ENCODE data around the gene DCAF6.

DCAF6 gene

DNA sequence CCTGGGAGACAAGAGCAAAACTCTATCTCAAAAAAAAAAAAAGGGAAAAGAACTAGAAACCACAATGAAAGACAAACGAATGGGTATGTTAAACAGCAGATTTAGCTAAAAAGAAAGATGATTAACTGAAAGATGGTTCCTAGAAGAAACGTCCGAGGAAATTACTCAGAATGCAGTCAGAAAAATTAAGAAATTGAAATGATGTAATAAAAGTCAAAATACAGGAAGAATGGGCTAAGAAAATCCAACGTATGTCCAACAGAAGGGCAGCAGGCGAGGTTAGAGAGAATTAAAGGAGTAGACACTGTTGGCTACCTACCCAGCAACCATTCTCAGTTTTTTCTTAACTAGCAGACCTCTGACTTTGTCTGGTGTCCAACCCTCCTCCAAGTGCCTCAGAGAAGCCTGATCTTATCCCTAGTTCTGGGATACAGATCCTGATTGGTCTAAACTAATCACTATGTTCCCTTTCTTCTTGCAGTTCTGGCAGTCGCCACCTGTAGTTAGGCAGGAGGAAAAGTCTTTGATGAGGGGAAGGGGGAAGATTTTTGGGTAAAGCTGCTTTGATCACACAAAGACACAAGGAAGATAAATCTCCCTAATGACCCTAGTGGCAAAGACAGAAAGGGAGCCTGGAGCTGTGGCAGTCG is 174.5 kb downstream of the DCAF6 start:
- H3K27ac ChIP-seq (replicated peaks; ENCODE audit: low read length), result no peak overlapping the region
- no peak overlapping the region for H2BK120ac ChIP-seq (ENCODE audit: low read depth, low read length)
- H2BK15ac ChIP-seq (ENCODE audit: low read length), result no peak overlapping the region

DNA sequence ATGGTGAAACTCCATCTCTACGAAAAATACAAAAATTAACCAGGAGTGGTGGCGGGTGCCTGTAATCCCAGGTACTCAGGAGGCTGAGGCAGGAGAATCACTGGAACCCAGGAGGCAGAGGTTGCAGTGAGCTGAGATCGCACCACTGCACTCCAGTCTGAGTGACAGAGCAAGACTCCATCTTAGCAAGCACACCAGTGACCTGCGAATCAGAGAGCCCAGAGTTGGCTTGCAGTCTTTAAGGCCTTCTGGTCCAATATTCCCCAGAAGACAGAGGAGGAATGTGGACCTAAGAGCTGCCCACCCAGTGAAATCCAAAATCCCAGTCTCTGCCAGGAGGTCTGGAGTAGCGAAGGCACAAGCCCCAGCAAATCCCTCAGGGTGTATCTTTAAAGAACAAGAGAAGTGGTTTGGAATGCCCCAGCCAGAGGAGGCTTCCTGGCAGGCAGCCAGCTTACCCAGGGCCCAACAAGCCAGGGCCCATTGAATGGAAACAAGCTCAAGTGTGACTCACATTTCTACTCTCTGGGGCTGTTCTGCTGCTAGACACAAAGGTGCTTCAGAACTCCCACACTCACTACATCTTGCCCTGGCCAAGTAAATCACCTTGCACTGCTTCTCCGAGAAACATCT is 176.3 kb downstream of the DCAF6 start:
- Histone ChIP-seq H3K27me3 (ENCODE audit: control insufficient read depth in 3 of 3, insufficient read depth in 3 of 3, low read depth in 1 of 3, low read length in 3 of 3) (no peaks in the 10 kb centered on the region), H3K27ac (replicated peaks; ENCODE audit: low read length) (no peak overlapping the region)
- DNase-seq (ENCODE audit: low spot score), result no peak

More for the DNA sequence above, 174.5 kb downstream of the DCAF6 start:
- no peak overlapping the region for H2BK5ac ChIP-seq (ENCODE audit: low read length)
- no peak overlapping the region for H3K4ac ChIP-seq (ENCODE audit: low read length)
- no peak overlapping the region for H2AK5ac ChIP-seq (ENCODE audit: low read depth, low read length)
- H3K27me3 ChIP-seq (ENCODE audit: control insufficient read depth in 3 of 3, insufficient read depth in 3 of 3, low read depth in 1 of 3, low read length in 3 of 3), result no peaks in the 10 kb centered on the region
- H3K36me3 ChIP-seq (replicated peaks in 1 of 2; ENCODE audit: control insufficient read depth in 2 of 2, insufficient read depth in 2 of 2, low read length in 2 of 2), result peaks cover 0 to 64% of the 10 kb centered on the region in 2 donors
- H2BK12ac ChIP-seq (ENCODE audit: low read length), result no peak overlapping the region
- WGBS, 2 donors (ENCODE audit: extremely low coverage in 2 of 2, insufficient read length in 2 of 2, insufficient replicate concordance in 1 of 2), result no CpG with 5 or more reads among the region's 7 CpGs
- H3K79me1 ChIP-seq (ENCODE audit: low read depth, low read length), result no peaks in the 10 kb centered on the region
- no peak overlapping the region for H3K23ac ChIP-seq (ENCODE audit: low read depth, low read length, poor library complexity)
- H3K9me3 ChIP-seq (replicated peaks in 1 of 2; ENCODE audit: control insufficient read depth in 2 of 2, insufficient read depth in 1 of 2, low read depth in 1 of 2, low read length in 2 of 2), result peaks cover 0 to 5% of the 10 kb centered on the region in 2 donors
- no peak overlapping the region for H3K9ac ChIP-seq (ENCODE audit: low read depth, low read length, poor library complexity)
- DNase-seq (ENCODE audit: low spot score), result peak; percentile 17
- H2AFZ ChIP-seq (ENCODE audit: low read length), result no peak overlapping the region
- H4K91ac ChIP-seq (ENCODE audit: low read depth, low read length, poor library complexity), result no peak overlapping the region
- no peak overlapping the region for H4K8ac ChIP-seq (ENCODE audit: low read depth, low read length)
- peaks cover 0 to 8% of the 10 kb centered on the region in 2 donors for H3K4me1 ChIP-seq (ENCODE audit: control insufficient read depth in 2 of 2, insufficient read depth in 1 of 2, low read depth in 1 of 2, low read length in 2 of 2)
- H3K4me3 ChIP-seq (ENCODE audit: low read length in 2 of 2), result no peak overlapping the region
- no peak overlapping the region for H3K18ac ChIP-seq (ENCODE audit: low read length)
- H3K4me2 ChIP-seq (ENCODE audit: insufficient read depth, low read length, poor library complexity, severe bottlenecking), result no peak overlapping the region
- H3K14ac ChIP-seq (ENCODE audit: low read length), result no peak overlapping the region

DNA sequence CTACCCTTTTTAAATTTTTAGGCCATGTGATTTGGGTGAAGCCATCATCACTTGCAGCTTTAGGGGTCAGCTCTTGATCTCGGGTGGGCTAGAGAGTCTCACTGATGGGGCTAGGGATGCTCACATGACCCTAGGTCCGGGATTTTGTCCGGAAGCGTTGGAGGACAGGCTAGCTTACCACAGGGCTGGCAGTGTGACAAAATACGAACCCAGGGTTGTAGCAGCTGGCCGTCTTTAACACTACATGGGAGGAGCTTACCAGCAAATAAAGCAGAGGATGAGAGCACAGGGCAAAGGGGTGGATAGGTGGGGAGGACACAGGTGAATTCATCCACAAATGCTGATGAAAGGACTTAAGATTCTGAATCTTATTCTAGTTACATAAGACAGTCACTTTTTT is 178.4 kb downstream of the DCAF6 start:
- no peaks in the 10 kb centered on the region for H3K27me3 ChIP-seq (ENCODE audit: control insufficient read depth in 3 of 3, insufficient read depth in 3 of 3, low read depth in 1 of 3, low read length in 3 of 3)
- DNase-seq (ENCODE audit: low spot score), result no peak
- H4K91ac ChIP-seq (ENCODE audit: low read depth, low read length, poor library complexity), result no peak overlapping the region
- H3K9me3 ChIP-seq (replicated peaks in 1 of 2; ENCODE audit: control insufficient read depth in 2 of 2, insufficient read depth in 1 of 2, low read depth in 1 of 2, low read length in 2 of 2), result peaks cover 4 to 12% of the 10 kb centered on the region in 2 donors
- no peak overlapping the region for H2BK15ac ChIP-seq (ENCODE audit: low read length)
- H2BK120ac ChIP-seq (ENCODE audit: low read depth, low read length), result no peak overlapping the region
- no peak overlapping the region for H3K18ac ChIP-seq (ENCODE audit: low read length)
- no peak overlapping the region for H3K23ac ChIP-seq (ENCODE audit: low read depth, low read length, poor library complexity)
- H3K4me1 ChIP-seq (ENCODE audit: control insufficient read depth in 2 of 2, insufficient read depth in 1 of 2, low read depth in 1 of 2, low read length in 2 of 2), result peaks cover 0 to 3% of the 10 kb centered on the region in 2 donors
- no peak overlapping the region for H3K4ac ChIP-seq (ENCODE audit: low read length)
- no peaks in the 10 kb centered on the region for H3K79me1 ChIP-seq (ENCODE audit: low read depth, low read length)
- no peak overlapping the region for H2BK12ac ChIP-seq (ENCODE audit: low read length)
- H2AK5ac ChIP-seq (ENCODE audit: low read depth, low read length), result no peak overlapping the region
- H3K36me3 ChIP-seq (replicated peaks in 1 of 2; ENCODE audit: control insufficient read depth in 2 of 2, insufficient read depth in 2 of 2, low read length in 2 of 2), result peaks cover 5 to 75% of the 10 kb centered on the region in 2 donors
- H3K4me2 ChIP-seq (ENCODE audit: insufficient read depth, low read length, poor library complexity, severe bottlenecking), result no peak overlapping the region
- H3K27ac ChIP-seq (replicated peaks; ENCODE audit: low read length), result no peak overlapping the region
- no peak overlapping the region for H3K14ac ChIP-seq (ENCODE audit: low read length)
- H3K9ac ChIP-seq (ENCODE audit: low read depth, low read length, poor library complexity), result no peak overlapping the region
- no peak overlapping the region for H4K8ac ChIP-seq (ENCODE audit: low read depth, low read length)
- H2AFZ ChIP-seq (ENCODE audit: low read length), result no peak overlapping the region
- no peak overlapping the region for H2BK5ac ChIP-seq (ENCODE audit: low read length)
- H3K4me3 ChIP-seq (ENCODE audit: low read length in 2 of 2), result no peak overlapping the region
- WGBS, 2 donors (ENCODE audit: extremely low coverage in 2 of 2, insufficient read length in 2 of 2, insufficient replicate concordance in 1 of 2), result no CpG with 5 or more reads among the region's 6 CpGs

More for the DNA sequence above, 176.3 kb downstream of the DCAF6 start:
- no peak overlapping the region for H4K91ac ChIP-seq (ENCODE audit: low read depth, low read length, poor library complexity)
- H3K9me3 ChIP-seq (replicated peaks in 1 of 2; ENCODE audit: control insufficient read depth in 2 of 2, insufficient read depth in 1 of 2, low read depth in 1 of 2, low read length in 2 of 2), result peaks cover 0 to 5% of the 10 kb centered on the region in 2 donors
- no peak overlapping the region for H3K18ac ChIP-seq (ENCODE audit: low read length)
- H2AFZ ChIP-seq (ENCODE audit: low read length), result no peak overlapping the region
- no peak overlapping the region for H2AK5ac ChIP-seq (ENCODE audit: low read depth, low read length)
- no CpG with 5 or more reads among the region's 6 CpGs for WGBS, 2 donors (ENCODE audit: extremely low coverage in 2 of 2, insufficient read length in 2 of 2, insufficient replicate concordance in 1 of 2)
- H3K23ac ChIP-seq (ENCODE audit: low read depth, low read length, poor library complexity), result no peak overlapping the region
- no peak overlapping the region for H2BK15ac ChIP-seq (ENCODE audit: low read length)
- no peaks in the 10 kb centered on the region for H3K79me1 ChIP-seq (ENCODE audit: low read depth, low read length)
- no peak overlapping the region for H3K14ac ChIP-seq (ENCODE audit: low read length)
- H2BK12ac ChIP-seq (ENCODE audit: low read length), result no peak overlapping the region
- H3K4ac ChIP-seq (ENCODE audit: low read length), result no peak overlapping the region
- no peak overlapping the region for H2BK120ac ChIP-seq (ENCODE audit: low read depth, low read length)
- H3K9ac ChIP-seq (ENCODE audit: low read depth, low read length, poor library complexity), result no peak overlapping the region
- H3K36me3 ChIP-seq (replicated peaks in 1 of 2; ENCODE audit: control insufficient read depth in 2 of 2, insufficient read depth in 2 of 2, low read length in 2 of 2), result peaks cover 5 to 74% of the 10 kb centered on the region in 2 donors
- no peak overlapping the region for H4K8ac ChIP-seq (ENCODE audit: low read depth, low read length)
- peaks cover 0 to 6% of the 10 kb centered on the region in 2 donors for H3K4me1 ChIP-seq (ENCODE audit: control insufficient read depth in 2 of 2, insufficient read depth in 1 of 2, low read depth in 1 of 2, low read length in 2 of 2)
- no peak overlapping the region for H3K4me3 ChIP-seq (ENCODE audit: low read length in 2 of 2)
- no peak overlapping the region for H3K4me2 ChIP-seq (ENCODE audit: insufficient read depth, low read length, poor library complexity, severe bottlenecking)
- no peak overlapping the region for H2BK5ac ChIP-seq (ENCODE audit: low read length)

DNA sequence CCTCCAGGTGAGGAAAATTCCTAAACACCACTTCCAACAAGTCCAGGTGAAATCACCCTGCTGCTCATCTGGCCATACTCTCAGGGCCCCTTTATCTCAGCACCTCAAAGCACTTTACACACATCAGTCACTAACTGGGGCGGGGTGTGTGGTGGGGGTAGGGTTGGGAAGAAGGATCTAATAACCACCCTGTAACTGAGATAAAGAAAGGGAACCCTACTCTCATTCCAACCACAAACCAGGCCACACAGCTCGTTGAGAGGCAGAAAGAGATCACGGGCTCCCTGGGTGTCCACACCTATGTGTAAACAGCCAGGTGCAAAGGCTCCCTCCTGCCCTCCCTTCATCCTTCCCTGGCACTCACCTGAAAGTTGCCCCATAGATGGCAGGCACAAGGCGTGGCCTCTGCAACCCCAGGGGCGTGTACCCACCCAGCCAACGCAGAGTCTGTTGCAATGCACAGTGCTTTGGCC is 179.9 kb downstream of the DCAF6 start:
- H2BK12ac ChIP-seq (ENCODE audit: low read length), result no peak overlapping the region
- H2BK5ac ChIP-seq (ENCODE audit: low read length), result no peak overlapping the region
- H3K18ac ChIP-seq (ENCODE audit: low read length), result no peak overlapping the region
- H3K27me3 ChIP-seq (ENCODE audit: control insufficient read depth in 3 of 3, insufficient read depth in 3 of 3, low read depth in 1 of 3, low read length in 3 of 3), result no peaks in the 10 kb centered on the region
- no peak overlapping the region for H2AK5ac ChIP-seq (ENCODE audit: low read depth, low read length)
- H2BK120ac ChIP-seq (ENCODE audit: low read depth, low read length), result no peak overlapping the region
- H3K36me3 ChIP-seq (replicated peaks in 1 of 2; ENCODE audit: control insufficient read depth in 2 of 2, insufficient read depth in 2 of 2, low read length in 2 of 2), result peaks cover 5 to 72% of the 10 kb centered on the region in 2 donors
- no peak for DNase-seq (ENCODE audit: low spot score)
- no peaks in the 10 kb centered on the region for H3K79me1 ChIP-seq (ENCODE audit: low read depth, low read length)
- H3K9me3 ChIP-seq (replicated peaks in 1 of 2; ENCODE audit: control insufficient read depth in 2 of 2, insufficient read depth in 1 of 2, low read depth in 1 of 2, low read length in 2 of 2), result peaks cover 4 to 22% of the 10 kb centered on the region in 2 donors
- H4K91ac ChIP-seq (ENCODE audit: low read depth, low read length, poor library complexity), result no peak overlapping the region
- no peak overlapping the region for H3K4me3 ChIP-seq (ENCODE audit: low read length in 2 of 2)
- no peak overlapping the region for H3K9ac ChIP-seq (ENCODE audit: low read depth, low read length, poor library complexity)
- no peak overlapping the region for H3K4ac ChIP-seq (ENCODE audit: low read length)
- H2AFZ ChIP-seq (ENCODE audit: low read length), result no peak overlapping the region
- H3K4me2 ChIP-seq (ENCODE audit: insufficient read depth, low read length, poor library complexity, severe bottlenecking), result no peak overlapping the region
- no peaks in the 10 kb centered on the region for H3K4me1 ChIP-seq (ENCODE audit: control insufficient read depth in 2 of 2, insufficient read depth in 1 of 2, low read depth in 1 of 2, low read length in 2 of 2)
- H4K8ac ChIP-seq (ENCODE audit: low read depth, low read length), result no peak overlapping the region
- H3K23ac ChIP-seq (ENCODE audit: low read depth, low read length, poor library complexity), result peak overlapping the region; percentile 12
- H2BK15ac ChIP-seq (ENCODE audit: low read length), result no peak overlapping the region
- no peak overlapping the region for H3K14ac ChIP-seq (ENCODE audit: low read length)
- H3K27ac ChIP-seq (replicated peaks; ENCODE audit: low read length), result no peak overlapping the region
- no CpG with 5 or more reads among the region's 6 CpGs for WGBS, 2 donors (ENCODE audit: extremely low coverage in 2 of 2, insufficient read length in 2 of 2, insufficient replicate concordance in 1 of 2)

All from neuronal stem cell (in vitro differentiated cells).